Stimulated activated CD4-positive, alpha-beta T cell treated with anti-CD3 and anti-CD28 coated beads, Interleukin-1b, Interleukin-23, amount 100 ng/mL, for 1 hour (primary cell): ENCODE data around the gene RPTOR.
A peak's percentile ranks its signal among the peaks of the same experiment; 100 is the strongest.

Experiments used
- DNase-seq, 2 donors: peaks; one replicate each; pipeline ENCODE4 v3.0.0-alpha.2; 2020; ENCODE audit warnings: low read depth in 2 of 2

Gene RPTOR

DNA sequence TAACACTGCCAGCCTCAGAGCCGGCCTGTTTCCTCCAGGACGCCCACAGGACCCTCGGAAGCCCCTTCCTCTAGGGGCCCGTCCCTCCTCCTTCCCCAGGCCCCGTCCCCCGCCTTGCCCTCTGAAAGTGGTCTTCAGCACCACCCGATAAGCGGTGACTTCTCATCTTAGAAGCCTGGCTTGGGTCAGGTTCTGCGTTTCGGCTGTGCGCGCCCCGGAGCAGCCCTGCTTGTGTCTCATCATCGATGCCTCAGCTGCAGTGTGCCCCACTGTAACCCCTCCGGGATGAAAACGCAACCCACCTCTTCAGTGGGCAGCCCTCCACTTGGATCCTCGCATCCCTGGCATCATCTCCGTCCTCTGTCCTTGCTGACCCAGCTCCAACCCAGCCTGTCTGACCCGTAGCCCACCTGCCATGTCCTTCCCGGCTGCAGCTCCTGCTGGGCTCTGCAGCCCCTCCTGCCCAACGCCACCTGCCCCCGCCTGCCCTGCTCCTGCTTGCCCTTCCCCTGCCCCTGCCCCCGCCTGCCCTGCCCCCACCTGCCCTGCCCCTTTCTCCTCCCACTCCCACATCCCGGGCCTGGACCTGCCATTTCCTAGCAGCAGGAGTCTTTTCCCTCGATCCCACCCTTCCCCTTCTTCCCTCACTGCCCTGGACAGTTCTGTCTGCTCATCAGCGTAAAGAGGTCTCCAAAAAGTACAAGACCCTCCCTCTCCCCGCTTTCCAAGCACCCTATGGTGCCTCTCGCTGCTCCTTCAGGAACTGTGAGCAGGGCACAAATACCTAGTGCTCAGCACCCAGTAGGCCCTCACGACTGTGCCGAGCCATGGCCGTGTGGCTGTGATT, 334.5 kb downstream of the RPTOR start:
- no peak for DNase-seq

DNA sequence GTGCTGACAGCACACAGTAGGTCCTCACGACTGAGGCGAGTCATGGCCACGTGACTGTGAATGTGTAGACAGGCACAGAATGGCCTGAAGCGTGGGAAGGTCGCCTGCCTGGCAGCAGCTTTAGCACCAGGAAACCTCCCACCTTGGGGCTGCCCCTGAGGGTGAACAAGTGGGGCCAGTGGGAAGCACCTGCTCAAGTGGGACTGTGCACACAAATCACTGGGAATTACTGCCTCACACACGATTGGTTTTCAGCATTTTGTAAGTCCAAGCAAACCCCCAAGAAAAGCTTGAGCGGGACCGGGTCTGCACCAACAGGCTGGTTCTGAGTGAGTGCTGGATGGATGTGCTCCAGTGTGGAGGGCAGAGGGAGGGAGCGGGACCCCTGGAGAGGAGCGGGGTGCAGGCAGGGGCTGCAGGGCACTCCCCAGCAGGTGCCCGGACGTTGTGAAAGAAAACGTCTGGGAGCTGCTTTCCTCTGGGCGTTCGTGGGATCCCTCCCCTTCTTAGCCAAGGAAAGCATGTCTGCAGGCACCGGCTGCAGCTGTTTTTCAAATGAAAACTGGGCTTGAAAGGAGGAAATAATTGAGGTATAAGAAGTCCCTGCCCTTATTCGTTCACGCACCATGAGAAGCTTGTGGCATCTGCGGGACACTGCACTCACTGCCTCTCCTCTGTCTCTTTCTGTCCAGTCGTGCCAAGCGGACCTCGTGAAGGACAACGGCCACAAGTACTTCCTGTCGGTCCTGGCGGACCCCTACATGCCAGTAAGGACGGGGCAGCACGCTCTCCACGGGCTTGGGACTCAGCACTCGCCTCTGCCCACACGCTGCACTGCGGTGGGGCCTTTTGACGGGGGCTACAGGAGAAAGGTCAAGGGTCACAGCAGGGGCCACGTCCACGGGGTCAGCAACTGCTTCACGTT, 335.3 kb downstream of the RPTOR start:
- no peak for DNase-seq

DNA sequence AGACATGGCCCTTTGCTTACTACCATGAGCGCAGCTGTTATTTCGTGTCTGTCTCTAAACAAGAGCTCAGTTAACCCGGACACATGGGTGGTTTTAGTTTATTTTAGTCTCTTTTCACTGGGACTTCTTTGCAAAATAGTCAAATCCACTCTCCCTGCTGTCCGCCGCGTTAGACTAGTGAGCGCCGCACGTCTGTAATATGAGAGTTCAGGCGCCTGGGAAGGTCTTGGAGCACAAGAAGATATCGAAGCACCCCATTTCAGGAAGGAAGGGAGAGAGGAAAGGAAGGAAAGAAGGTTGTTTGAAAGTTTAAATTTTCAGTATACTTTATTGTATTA, 336.0 kb downstream of the RPTOR start:
- DNase-seq, result no peak

DNA sequence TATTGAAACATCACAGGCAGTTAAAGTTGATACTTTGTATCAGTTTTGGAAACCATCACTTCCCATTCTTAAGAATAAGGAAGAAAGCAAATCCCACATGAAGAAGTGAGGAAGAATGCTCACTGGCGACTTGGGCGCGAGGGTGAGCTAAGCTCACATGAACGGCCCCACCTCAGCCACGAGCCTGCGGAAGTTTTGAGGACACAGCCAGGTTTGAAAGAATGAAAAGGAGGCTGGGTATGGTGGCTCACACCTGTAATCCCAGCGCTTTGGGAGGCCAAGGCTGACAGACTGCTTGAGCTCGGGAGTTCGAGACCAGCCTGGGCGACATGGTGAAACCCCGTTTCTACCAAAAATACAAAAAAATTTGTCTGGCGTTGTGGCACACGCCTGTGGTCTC, 336.7 kb downstream of the RPTOR start:
- DNase-seq, result no peak

DNA sequence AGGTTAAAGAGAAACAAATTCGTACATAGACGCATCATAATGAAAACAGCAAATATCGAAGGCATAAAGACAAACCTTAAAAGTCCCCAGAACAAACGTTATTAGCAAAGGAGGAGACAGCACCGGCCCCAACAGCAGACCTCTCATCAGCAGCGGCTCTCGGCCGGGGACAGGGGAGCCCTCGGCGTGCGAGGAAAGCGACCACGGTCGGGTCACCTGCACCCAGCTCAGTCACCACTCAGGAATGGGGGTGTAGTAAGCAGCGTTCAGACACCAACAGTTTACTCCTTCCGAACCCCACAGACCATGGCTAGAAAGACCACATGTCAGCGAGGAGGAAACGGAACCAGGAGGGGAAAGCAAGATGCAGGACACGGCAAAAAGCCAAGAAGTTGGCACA, 337.7 kb downstream of the RPTOR start:
- DNase-seq, result no peak

DNA sequence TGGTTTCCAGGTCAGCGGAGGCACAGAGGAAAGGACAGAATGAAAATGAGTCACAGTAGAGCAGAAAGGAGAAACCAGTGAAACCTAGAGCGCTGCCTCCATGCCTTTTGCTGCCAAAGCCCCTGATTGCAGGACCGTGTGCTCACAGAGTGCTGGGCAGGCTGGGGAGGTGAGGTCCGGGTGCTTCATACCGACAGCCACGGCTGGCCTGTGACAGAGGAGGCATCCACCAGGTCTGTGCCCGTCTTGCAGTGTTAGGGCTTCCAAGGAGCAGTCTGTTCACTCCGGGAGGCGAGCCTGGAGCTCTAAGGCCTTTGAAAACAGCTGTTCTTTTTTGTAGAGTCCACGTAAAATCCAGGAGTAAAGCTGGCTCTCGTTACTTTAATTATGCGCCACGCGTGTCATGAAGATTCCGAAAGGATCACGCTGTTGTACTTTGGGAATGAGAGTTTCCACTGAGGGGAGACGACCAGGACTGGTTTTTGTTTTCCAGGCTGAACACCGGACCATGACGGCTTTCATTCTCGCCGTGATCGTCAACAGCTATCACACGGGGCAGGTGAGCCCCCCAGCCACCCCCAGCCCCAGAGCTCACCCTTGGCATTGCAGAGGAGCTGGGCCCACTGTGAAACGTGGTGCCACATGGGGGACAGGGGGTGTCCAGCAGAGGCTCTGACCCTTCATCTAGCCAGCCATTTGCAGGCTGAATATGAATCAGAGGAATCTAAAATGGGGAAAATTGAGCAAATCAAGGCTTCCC, 338.5 kb downstream of the RPTOR start:
- no peak for DNase-seq

DNA sequence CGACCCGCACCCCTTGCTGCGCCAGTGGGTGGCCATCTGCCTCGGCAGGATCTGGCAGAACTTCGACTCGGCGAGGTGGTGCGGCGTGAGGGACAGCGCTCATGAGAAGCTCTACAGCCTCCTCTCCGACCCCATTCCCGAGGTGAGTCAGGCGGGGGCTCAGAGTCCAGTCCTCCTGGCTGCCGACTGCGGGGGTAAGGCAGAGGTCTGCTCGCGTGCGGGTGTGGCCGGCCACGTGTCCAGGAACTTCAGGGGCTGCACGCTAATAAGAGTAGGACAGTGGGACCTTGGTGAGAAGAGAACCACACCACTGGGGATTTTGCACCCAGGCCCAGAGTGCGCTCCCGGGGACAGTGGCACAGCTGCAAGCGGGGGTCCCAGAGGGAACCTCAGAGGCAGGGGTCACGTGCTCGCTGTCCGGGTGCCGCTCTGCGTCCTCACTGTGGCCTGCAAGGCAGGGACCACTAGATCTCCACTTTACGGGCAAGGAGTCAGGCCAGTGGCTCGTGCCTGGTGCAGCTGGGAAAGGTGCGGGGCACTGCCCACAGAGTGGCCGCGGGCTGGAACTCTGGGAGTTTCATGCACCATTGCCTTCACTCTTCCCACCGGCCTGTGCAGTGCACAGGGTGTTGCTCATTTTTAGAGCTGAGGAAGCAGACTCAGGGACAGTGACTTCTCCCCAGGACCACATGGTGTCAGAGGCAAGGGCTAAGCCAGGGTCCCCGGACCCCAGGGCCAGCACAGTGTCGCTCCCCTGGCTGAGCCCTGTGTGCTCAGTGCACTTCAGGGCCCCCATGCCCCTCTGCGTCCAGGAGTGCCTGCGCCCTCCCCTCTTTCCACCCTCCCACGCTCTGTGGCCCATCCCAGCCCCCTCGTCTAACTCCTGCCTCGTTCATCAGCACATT, 339.4 kb downstream of the RPTOR start:
- no peak for DNase-seq

DNA sequence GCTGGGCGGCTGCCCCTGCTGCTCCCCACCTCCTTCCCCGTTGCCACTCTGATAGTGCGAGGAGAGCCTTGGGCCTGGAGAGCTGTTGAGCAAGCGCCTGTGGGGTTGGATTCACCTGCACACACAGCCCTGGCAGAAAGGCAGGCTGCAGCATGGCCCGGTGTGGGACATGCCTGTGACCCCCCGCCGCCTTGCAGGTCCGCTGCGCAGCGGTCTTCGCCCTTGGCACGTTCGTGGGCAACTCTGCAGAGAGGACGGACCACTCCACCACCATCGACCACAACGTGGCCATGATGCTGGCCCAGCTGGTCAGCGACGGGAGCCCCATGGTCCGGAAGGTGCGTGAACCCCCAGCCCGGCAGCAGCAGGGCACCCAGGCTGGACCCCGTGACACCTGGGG, 340.2 kb downstream of the RPTOR start:
- DNase-seq, result no peak

DNA sequence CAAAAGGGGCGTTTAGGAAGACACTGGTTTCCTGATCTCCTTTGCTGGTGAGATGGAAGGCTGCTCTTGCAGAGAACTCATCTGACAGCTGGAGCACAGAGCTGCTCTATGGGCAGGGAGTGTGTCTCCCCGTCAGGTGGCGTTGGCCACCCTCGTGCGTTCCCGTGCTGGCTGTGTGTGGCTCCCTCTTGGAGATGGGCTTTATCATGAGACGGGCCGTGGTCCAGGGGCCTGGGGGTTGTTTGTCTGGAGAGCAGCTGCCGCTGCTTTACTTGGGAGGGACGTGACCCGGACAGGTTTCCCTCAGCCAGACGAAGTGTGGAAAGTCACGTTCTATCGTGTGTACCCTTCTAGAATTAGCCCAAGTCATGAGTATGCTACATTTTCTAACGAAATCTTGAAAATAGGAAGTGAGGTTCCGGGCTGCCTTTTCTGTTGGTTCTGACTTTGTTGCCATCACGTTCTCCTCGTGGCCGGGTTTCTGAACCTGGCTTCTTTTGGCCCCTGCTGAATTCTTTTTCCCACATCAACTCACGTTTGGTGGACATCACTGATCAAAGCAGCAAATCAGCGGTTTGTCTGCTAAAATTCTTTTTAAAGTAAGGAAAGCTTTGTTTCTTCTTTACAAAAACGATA, 341.4 kb downstream of the RPTOR start:
- DNase-seq, result no peak

DNA sequence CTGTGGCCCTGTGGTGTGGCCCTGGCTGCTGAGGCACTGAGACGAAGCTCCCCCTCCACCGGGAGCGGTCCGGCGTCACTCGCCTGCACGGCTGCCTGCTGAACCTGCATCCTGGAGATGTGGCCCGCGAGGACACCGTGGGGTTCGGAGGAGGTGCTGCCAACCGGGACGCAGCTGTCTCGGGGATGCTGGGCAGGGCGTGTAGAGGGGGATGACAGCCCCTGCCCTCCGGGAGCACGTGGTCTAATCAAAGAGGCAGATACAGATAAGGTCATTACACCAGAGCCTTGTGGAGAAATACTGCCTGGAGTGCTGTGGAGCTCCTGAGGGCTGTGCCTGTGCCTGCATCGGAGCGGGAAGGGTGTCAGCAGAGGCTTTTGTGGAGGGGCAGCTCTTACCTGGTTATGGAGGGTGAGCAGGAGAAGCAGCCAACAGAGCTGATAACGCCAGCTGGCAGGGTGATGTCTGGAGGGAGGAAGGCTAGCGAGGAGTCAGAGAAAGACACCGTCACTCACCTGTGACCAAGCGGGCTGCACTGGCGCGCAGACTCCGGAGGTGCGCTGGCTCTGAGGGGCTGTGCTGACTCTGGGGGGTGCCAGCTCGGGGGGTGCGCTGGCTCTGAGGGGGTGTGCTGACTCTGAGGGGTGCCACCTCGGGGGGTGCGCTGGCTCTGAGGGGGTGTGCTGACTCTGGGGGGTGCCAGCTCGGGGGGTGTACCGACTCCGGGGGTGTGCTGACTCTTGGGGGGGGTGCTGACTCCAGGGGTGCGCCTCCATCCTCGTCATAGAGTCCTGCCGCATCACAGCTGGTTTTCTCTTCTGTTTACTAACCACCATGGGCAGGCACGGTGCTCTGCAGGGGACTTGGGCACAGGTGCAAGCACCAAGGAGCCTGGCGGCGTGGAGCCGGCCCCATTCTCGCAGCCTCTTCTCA, 342.3 kb downstream of the RPTOR start:
- no peak for DNase-seq

DNA sequence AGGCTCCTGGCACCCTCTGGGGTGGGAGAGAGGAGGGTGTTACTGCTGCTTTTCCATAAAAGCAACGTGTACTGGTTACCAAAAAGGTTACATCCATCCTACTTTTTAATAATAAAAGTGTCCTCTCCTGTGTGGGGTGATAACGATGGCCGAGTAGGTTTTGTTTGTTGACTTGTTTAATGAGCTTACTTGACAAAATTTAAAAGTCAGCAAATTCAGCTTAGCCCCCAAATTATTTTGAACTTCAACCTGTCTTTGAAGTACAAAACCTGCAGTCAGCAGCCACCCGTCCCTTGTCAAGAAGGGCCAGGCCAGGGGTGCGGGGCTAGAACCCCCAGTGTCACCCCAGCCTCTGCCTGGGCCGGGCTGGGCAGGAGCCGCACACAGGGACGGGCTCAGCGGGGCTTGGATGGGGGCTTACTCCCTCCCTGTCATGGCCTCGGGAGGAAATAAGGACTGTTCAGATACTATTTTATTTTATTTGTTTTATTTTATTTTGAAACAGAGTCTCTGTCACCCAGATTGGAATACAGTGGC, 343.1 kb downstream of the RPTOR start:
- no peak for DNase-seq

DNA sequence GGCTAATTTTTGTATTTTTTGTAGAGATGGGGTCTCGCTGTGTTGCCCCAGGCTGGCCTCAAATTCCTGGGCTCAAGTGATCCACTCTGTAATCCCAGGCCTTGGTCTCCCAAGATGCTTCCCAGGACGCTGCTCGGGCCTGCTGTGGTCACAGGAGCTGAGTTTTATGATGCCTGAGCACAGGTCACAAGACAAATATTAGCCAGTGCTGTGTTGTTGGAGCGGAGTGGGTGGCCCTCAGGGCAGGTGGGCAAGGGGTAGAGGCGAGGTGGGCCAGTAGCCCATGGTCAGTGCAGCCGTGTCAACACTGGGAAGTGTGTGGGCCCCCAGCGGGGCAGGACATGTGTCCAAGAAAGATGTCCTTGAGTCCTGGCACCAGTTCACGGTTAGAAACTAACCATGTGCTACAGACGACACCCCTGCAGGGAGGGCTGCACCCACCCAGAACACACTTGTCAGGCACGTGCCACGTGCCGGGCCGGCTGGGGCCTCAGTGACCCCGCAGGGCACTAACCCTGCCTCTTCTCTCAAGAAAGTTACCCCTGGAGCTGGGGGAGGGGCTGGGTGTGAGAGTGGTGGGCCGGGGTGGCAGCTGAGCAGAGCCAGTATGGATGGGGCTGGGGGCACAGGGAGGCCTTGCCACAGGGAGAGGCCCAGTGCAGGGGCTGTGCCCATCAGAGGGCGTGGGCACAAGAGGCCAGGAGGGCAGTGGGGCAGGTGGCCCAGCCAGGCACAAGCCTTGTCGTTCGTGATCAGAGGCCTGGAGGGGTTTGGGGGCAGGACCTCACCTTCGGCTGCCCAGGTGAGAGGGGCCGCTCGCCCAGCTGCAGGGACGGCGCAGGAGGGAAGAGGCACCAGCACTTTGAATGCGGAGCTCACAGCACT, 343.9 kb downstream of the RPTOR start:
- no peak for DNase-seq

DNA sequence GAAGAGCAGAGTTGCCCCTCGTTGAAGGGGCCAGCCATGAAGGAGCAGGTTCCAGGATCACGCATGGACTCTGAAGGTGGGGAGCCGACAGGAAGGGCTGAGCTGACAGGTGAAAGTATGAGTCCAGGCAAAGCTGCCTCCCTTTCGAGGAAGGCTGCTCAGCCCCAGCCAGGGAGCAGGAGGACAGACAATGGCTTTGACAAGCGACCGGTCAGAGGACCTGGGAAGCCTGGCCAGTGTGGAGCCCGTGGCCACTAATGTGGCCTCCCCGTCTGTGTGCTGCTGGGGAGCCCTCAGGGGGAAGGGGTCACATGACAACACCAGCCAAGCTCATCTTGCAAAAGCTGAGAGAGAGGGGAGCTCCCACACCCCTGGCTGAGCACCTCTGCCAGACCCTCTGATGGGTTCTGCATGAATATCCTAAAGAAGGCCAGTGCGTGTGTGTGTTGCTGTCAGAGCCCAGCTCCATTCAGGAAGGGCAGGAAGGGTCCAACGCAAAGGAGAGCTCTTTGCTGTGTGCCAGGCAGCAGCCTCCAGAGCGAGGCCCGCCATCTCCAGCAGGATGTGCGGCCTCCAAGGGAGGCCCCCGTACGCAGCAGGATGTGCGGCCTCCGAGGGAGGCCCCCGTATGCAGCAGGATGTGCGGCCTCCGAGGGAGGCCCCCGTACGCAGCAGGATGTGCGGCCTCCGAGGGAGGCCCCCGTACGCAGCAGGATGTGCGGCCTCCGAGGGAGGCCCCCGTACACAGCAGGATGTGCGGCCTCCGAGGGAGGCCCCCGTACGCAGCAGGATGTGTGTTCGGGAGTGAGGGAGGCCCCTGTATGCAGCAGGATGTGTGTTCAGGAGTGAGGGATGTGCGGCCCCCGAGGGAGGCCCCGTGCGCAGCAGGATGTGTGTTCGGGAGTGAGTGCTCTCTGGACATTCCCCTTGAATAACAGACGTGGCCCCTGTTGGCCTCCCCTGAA, 344.9 kb downstream of the RPTOR start:
- no peak for DNase-seq

DNA sequence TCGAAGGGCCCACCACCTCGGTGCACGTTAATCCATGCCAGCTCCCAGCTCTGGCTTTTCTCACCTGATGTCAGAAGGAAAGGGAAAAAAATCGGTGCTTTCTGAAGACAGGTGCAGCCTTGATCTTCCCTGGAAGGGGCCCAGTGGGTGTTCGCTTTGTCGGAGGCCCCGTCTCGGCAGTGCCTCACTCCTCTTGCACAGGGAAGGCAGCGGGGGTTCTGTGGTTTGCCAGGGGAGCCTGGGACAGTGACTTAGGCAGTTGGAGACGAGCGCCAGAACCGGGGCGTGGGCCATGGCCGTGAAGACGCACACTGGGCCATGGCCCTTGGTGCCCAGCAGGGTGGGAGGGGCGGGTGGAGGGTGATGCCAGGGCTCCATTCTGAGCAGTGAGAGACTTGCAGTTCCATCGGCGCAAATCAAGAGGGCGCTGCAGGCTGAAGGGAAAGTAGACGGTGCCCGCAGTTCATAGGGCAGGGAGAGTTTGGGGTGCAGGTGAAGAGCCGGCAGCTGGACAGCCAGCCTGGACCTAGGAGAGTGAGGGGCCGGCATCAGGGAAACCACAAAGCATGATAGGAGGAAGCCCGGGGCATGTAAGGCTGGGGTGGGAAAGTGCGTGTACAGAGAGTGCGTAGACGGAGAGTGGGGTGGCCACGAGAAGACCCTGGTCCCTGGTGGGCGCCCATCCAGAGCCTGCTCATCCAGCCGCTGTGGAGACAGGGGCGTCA, 345.7 kb downstream of the RPTOR start:
- no peak for DNase-seq

DNA sequence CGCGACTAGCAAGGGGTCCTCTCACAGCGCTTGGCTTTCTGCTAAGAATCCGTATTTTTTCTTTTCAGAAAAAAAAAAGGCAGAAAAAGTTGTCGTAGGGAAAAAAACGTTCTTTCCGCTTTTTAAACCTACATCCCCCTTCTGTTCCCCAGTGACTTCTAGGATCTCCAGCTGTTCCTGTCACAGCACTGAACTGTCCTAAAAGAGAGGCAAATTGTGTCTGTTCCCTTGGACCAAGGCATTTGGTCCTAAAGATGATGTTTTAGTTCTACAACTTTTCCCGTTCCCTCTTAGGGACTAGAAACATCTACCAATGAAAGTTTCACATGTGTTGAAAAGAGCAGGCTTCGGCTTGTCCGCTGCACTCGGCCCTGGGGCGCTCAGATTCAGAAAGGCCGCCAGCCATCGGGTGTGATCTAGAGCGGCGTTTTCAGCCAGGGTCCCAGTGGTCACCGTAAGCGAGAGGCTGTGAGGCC, 346.3 kb downstream of the RPTOR start:
- no peak for DNase-seq

DNA sequence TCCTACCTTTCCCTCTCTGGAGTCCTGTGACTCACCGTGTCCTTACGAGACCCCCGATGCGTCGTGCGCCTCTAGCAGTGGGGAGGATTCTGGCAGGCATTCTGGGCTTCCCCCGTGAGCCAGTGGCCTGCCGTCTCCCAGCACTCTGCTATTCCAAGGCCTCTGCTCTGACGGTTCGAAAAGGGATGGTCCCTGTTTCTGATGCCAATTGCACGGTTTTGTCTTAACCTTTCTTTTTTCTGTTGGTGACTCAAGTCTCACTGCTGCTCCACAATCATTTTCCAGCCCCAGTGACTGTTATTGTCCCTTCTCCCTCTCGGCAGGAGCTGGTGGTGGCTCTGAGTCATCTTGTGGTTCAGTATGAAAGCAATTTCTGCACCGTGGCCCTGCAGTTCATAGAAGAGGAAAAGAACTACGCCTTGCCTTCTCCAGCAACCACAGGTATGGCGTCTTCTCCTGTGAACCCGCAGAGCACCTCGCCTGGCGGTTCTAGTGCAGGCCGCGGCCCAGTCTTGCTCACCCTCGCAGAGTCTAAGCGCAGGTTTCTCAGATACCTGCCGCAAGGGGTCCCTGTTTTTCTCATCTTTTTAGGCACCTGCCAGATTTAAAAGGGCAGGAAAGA, 346.9 kb downstream of the RPTOR start:
- peak; percentile 33 to 69 for DNase-seq
